ENCODE measurements around the gene ARHGEF10L. TPM values are rescaled to one million over a fixed set of nuclear protein-coding genes. Genes with fewer than 3 reads are reported as not detected.

Gene ARHGEF10L
- total RNA-seq, 1 experiment from 2014 or later: 21.6 TPM

- H3K4me2 ChIP-seq: no peak overlapping the region
- no peaks in the 10 kb centered on the region for H3K4me1 ChIP-seq (replicated peaks; ENCODE audit: insufficient read depth)
- no peaks in the 10 kb centered on the region for H3K9me3 ChIP-seq (ENCODE audit: insufficient read depth, low read depth)
- no peaks in the 10 kb centered on the region for H3K9me2 ChIP-seq (ENCODE audit: insufficient read depth)
- H3K27me3 ChIP-seq (ENCODE audit: insufficient read depth, low read depth): no peaks in the 10 kb centered on the region
- no peaks in the 10 kb centered on the region for H3K79me2 ChIP-seq (ENCODE audit: low read depth)
- no peak overlapping the region for H3K27ac ChIP-seq
- H3K36me3 ChIP-seq (ENCODE audit: low read depth): no peaks in the 10 kb centered on the region
- H3F3A ChIP-seq (ENCODE audit: insufficient read depth, low read depth): no peaks in the 10 kb centered on the region
- H3K4me3 ChIP-seq: no peak overlapping the region
- TF ChIP-seq EZH2 (IDR thresholded peaks at IDR 0.05; ENCODE audit: low read depth) (no peak), CTCF (conservative IDR thresholded peaks at IDR 0.05) (no peak)
- CTCF ChIA-PET: no interaction called here
- H2AFZ ChIP-seq: no peak overlapping the region
- intact Hi-C loops (cut with micrococcal nuclease; ENCODE audit: unreplicated experiment): no loop called here
- BruUV-seq (replicated peaks): no TSS peak
- no peaks in the 10 kb centered on the region for H4K20me1 ChIP-seq (ENCODE audit: insufficient read depth)
- POLR2A ChIA-PET (ENCODE audit: unreplicated experiment): no interaction called here
- no peak for DNase-seq
Observed at GRCh38 chr1:17729909-17730308, 190.4 kb downstream of the ARHGEF10L start.

DNA sequence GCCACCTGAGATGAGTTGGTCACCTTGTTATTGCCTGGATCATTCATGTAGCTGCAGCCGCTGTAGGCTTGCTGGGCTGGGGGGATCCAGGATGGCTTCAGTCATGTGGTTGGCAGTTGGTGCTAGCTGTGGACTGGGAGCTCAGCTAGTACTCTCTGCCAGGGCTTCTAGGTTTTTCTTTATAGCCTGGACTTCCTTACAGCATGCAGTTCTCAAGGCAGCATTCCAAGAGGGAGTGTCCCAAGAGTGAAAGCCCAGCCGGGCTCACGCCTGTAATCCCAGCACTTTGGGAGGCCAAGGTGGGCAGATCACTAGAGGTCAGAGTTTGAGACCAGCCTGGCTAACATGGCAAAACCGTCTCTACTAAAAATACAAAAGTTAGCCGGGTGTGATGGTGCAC lies 192.0 kb downstream of the ARHGEF10L start:
- DNase-seq: no peak
- no peaks in the 10 kb centered on the region for H3K79me2 ChIP-seq (ENCODE audit: low read depth)
- no peak overlapping the region for H3K4me2 ChIP-seq
- H3K27ac ChIP-seq: no peak overlapping the region
- ChIA-PET CTCF (no interaction called here), POLR2A (ENCODE audit: unreplicated experiment) (no interaction called here)
- H3K4me1 ChIP-seq (replicated peaks; ENCODE audit: insufficient read depth): no peaks in the 10 kb centered on the region
- H2AFZ ChIP-seq: no peak overlapping the region
- H3F3A ChIP-seq (ENCODE audit: insufficient read depth, low read depth): no peaks in the 10 kb centered on the region
- no peak for TF ChIP-seq EZH2 (IDR thresholded peaks at IDR 0.05; ENCODE audit: low read depth)
- no peak for TF ChIP-seq CTCF (conservative IDR thresholded peaks at IDR 0.05)
- no TSS peak for BruUV-seq (replicated peaks)
- H3K36me3 ChIP-seq (ENCODE audit: low read depth): no peaks in the 10 kb centered on the region
- no peaks in the 10 kb centered on the region for H3K9me2 ChIP-seq (ENCODE audit: insufficient read depth)
- H3K9me3 ChIP-seq (ENCODE audit: insufficient read depth, low read depth): no peaks in the 10 kb centered on the region
- H3K4me3 ChIP-seq: no peak overlapping the region
- no peaks in the 10 kb centered on the region for H3K27me3 ChIP-seq (ENCODE audit: insufficient read depth, low read depth)
- intact Hi-C loops (cut with micrococcal nuclease; ENCODE audit: unreplicated experiment): no loop called here
- no peaks in the 10 kb centered on the region for H4K20me1 ChIP-seq (ENCODE audit: insufficient read depth)

- Histone ChIP-seq H3K27ac (no peak overlapping the region), H3K79me2 (ENCODE audit: low read depth) (no peaks in the 10 kb centered on the region), H3K4me2 (no peak overlapping the region), H3K36me3 (ENCODE audit: low read depth) (no peaks in the 10 kb centered on the region), H3F3A (ENCODE audit: insufficient read depth, low read depth) (no peaks in the 10 kb centered on the region), H3K4me1 (replicated peaks; ENCODE audit: insufficient read depth) (no peaks in the 10 kb centered on the region), H3K4me3 (no peak overlapping the region), H2AFZ (no peak overlapping the region), H3K27me3 (ENCODE audit: insufficient read depth, low read depth) (no peaks in the 10 kb centered on the region), H3K9me3 (ENCODE audit: insufficient read depth, low read depth) (no peaks in the 10 kb centered on the region), H4K20me1 (ENCODE audit: insufficient read depth) (no peaks in the 10 kb centered on the region), H3K9me2 (ENCODE audit: insufficient read depth) (no peaks in the 10 kb centered on the region)
- intact Hi-C loops (cut with micrococcal nuclease; ENCODE audit: unreplicated experiment): no loop called here
- TF ChIP-seq EZH2 (IDR thresholded peaks at IDR 0.05; ENCODE audit: low read depth): no peak
- no peak for TF ChIP-seq CTCF (conservative IDR thresholded peaks at IDR 0.05)
- ChIA-PET POLR2A (ENCODE audit: unreplicated experiment) (no interaction called here), CTCF (no interaction called here)
- no TSS peak for BruUV-seq (replicated peaks)
- no peak for DNase-seq
Observed at GRCh38 chr1:17732475-17732874, 193.0 kb downstream of the ARHGEF10L start.
